Anterior cingulate cortex (tissue), 58 donors: ENCODE results near the gene ASPSCR1.

ENCODE experiments used
- DNase-seq, 58 donors: peaks; one replicate each; lab custom pipeline; 2025; lab: John Stamatoyannopoulos, UW

The ASPSCR1 gene

DNA sequence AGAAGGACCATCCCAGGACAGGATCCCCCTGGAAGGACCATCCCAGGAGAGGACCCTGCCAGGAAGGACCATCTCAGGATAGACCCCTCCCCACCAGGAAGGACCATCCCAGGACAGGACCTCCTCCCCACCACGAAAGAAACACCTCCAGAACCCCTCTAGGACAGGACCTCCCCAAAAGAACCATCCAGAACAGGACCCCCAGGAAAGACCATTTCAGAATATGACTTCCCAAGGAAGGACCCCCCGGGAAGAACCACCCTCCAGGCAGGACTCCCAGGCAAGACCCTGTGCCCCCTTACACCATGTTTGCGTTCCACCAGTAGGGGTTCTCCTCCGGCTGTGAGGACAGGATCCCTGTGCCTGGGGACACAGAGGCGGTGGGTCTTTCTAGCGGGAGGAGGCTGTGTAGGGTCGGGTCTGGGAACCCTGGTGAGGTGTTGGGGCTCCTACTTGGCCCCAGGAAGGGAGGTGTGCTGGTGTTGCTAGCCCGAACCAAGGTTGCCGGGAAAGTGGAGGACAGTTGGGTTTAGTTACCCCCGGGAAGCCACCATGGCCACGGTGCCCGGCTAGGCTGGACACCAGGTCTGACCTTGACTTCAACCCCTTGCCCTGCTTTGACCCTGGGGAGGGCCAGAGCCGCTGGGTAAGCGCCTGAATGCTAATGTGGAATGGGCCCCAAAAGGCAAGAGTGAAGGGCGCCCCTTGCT, 18.6 kb upstream of the ASPSCR1 start:
- no peak for DNase-seq

GRCh38 chr17:81959362-81960129, 17.9 kb upstream of the ASPSCR1 start:
- DNase-seq: peak in 39 of 58 donors; percentile 9 to 73 (median 32)

GRCh38 chr17:81960130-81960958, 17.1 kb upstream of the ASPSCR1 start:
- no peak for DNase-seq

DNA sequence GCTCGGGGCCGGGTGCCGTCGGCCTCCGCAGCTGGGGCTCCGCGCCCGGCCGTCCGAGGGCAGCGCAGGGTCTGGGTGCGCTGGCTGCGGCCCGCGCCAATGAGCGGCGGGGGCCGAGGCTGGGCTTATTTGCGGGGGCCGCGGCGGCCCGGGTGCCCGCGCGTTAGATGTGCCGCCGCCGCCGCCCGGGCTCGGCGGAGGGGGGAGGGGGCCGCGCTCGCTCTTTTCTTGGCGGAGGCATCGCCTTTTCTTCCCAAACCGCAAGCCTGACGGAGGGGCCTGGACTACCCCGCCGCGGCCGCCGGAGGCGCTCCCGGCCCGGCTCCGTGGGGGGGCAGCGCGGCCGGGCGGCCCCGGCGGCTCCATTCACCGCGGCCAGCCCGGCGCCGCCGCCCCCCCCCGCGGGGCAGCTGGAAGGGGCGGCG, 16.3 kb upstream of the ASPSCR1 start, which contains the start of gene NOTUM:
Gene NOTUM (minus strand): TSS at position 101 of the 425 bp plus-strand sequence. CDS start 278 bp downstream, outside the sequence.
- DNase-seq: no peak

DNA sequence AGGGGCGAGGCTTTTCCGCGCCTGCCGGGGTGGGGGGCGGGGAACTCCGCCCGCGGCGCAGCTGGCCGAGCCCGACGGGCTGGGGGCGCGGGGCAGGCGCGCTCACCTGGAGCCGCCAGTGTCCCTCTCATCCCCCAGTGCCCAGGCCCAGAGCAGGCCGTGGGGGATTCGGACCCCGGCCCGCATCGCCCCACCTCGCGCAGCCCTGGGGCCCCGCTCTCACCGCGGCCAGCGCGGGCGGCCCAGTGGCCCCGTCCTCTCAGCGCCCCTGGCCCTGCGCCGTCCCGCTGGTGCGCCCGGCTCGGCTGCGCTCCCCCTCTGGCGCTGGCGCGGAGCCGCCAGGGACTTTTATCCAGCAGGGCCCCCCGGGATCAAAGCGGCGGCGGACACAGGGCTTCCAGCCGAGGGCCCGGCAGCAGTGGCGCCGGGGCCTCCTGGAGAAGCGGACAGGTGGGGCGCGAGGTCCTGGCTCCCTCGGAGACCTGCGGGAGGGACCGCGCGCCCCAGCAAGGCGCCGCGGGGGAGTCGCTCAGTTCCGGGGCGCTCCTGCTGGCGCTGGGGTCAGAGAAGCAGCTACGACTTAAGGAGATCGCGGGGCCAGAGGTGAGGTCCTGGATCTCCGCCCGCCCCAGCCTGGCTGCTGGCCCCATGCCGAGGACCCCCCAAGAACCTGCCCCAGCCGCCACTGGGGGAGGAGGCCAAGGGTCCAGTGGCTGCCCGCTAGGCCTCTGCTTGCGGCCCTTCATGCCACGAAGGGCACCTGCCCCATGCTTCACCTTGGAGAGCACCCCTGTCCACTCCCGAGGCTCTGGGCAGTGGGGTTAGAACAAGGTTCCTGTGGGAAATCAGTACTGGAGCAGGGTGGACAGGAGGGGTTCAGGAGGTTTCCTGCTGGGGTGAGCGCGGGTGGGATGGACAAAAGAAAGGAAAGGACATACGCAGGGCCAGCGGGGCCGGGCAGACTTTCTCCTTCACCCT, 15.6 kb upstream of the ASPSCR1 start:
- DNase-seq: no peak

DNA sequence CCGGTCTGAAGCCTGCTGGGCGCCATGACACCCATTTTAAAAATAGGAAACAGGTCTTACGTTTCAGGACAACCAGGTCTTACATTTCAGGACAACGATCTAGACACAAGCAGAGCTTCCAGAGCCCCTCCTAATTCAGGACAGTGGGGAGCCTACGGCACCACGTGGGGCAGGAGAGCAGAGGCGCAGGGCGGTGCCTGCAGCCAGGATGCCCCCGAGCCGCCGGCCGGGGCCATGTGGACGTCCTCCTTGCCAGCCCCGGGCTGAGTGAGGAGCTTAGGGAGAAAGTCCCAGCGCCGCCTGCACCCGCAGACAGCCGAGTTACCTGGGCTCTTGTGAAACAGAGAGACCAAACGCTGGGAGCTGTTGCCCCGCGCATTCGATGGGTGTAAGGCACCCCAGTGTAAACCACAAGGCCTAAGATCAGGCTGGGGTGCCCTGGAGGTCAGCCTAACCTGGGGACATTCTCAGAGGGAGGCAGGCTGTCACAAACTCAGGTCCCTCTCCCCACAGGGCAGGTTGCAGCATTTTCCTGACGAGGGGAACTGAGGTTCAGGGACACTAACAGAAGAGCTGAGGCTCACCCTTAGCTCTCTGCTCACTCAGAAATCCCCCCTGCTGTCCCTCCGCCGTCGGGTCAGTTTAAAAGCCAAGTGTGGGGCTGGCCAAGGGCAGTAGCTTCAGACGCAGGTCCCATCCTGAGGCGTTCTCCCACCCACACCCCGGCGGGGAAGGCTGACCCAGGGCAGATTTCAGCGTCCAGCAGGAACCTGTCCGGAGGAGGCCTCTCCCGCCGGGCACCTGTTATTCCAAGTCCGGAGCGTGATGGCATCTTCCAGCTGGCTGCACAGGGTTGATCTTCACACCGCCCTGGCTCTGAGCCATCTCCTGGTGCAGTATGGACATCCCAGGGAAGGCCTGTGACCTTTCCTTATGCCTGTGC, 14.7 kb upstream of the ASPSCR1 start:
- DNase-seq: no peak

DNA sequence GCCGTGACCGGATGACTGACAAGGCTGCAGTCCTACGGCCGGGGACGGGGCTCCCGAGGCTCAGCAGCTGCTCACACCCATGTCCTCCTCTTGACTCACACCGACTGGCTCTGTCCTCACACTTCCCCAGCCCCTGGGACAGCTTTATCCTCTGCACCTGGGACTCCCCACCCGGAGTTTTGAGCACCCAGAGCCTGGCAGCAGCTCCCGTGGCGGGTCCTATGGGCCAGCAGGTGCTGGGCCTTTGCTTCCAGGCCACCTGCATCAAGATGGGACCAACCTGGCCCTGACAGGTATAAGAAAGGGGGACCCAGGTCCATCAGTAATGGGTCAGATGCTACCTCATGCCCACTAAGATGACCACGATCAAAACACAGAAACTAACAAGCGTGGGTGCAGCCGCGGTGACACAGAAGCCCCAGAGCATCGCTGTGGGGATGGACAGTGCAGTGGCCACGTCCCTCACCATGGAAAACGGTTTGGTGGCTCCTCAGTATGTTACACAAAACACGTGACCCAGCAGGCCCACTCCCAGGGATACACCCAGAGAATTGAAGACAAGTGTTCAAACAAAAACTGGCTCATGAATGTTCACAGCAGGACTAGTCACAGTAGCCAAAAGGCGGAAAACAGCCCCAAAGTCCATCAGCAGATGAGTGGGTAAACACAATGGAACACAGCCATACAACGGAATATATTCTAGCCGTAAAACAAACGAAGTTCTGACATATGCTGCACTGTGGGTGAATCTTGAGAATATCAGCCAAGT, 13.2 kb upstream of the ASPSCR1 start:
- no peak for DNase-seq

DNA sequence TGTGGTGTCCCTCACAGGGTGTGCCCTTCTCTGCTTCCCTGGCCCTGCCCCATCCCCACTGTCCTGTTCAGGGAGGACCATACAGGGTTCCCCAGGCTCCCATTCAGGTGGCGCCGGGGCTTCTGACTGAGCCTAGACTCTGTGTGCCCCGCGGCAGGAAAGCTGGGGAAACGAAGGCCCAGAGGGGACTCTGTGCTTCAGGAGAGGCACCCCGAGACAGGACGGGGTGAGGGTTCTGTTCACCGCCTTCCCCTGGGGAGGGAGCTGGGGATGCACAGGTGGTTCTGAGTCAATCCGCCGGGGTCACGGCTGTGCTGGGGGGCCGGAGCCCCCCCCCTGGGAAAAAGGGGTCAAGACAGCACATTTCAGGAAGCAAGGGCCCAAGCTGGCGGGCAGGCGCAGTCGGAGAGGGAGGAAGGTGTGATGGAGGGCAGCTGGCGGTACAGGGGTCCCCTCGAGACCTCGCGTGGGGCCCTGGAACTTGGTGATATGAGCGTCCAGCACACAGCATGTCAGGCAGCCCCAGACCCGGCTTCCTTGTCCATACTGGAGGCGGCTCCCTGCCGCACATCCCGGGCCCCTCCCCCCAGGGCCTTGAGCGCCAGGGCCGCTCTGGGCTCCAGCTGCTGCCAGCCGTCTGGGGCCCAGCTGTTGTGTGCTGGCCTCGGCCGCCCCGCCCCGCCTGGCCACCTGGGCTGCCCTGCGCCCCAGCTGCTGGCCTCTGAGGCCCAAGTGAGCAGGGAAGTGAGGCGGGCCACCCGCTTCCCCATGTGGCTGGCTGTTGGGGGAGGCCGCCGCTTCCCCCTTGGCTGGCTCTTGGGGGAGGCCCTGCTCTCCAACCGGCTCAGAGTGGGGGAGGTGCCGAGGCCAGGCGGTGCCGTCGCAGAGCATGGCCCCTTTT, 10.8 kb upstream of the ASPSCR1 start:
- DNase-seq: peak in 25 of 58 donors; percentile 2 to 59 (median 24)

- DNase-seq: peak in 1 of 58 donors; percentile 30
Measured at GRCh38 chr17:81967244-81967532, 10.2 kb upstream of the ASPSCR1 start.

- DNase-seq: peak; percentile 3 to 90 (median 82)
Measured at GRCh38 chr17:81967533-81968395, 9.7 kb upstream of the ASPSCR1 start.

DNA sequence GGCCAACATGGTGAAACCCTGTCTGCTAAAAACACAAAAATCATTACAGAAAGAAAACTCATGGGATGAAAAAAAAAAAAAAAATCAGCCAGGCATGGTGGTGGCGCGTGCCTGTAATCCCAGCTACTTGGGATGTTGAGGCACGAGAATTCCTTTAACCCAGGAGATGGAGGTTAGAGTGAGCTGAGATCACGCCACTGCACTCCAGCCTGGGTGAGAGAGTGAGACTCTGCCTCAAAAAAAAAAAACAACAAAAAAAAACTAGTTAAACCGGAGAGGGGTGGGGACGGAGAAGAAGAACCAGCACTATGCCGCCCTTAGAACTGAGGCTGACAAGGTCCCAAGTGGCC, 9.1 kb upstream of the ASPSCR1 start:
- no peak for DNase-seq

DNA sequence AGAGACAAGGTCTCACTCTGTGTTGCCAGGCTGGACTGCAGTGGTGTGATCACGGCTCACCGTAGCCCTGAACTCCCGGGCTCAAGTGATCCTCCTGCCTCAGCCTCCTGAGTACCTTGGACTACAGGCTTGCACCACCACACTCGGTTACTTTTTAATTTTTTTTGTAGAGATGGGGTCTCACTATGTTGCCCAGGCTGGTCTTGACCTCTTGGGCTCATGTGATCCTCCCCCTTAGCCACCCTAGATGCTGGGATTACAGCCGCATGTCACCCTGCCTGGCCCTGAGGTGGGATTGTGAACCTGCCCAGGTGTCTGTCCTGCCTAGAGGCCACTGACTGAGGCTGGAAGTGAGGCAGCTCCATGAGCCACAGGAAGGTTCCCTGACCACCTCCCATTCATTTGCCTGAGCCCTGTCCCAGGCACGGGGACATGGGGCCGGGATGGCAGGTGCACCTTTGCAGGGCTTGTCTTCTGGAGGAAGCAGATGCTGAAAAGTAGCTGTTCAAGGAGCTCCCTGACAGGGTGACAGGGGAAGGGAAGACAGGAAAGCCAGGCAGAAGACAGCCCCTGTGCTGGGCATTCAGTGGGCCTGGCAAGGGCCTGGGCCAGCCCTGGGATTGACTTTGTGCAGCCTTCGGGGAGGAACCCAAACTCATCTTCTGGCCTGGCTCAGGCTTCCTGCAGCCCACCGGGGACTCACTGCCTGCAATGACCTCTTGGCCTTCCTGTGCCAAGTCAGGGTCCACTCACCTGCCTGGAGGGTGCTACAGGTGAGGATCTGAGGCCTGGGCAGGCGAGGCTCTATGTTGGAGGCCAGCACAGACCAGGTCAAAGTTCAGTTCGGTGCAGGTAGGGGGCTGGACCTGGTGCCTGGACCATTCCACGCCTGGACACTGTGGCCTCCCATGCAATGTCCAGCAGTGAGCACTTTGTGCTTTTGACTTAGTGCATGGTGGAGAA, 8.3 kb upstream of the ASPSCR1 start:
- no peak for DNase-seq

DNA sequence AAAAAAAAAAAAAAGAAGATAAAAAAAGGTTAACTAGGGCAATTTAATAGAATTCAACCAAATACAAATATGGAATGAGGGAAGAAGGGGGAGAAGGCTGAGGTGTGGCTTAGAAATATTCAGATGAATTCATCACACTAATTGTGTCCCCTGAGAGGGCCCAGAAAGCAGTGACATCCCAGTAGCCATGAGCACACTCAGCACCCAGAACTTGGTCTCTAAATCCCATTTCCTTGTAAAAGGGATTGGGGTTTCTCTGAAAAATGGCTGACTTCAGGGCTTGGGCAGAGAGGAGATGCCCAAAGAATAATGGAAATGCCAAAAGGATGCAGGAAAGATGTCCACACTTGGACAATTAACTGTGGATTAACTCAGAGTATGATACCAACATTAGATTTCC, 4.0 kb upstream of the ASPSCR1 start:
- no peak for DNase-seq

GRCh38 chr17:81976332-81977210, 858 bp upstream of the ASPSCR1 start:
- DNase-seq: peak in 5 of 58 donors; percentile 10 to 39 (median 14)
